ENCODE measurements around the gene AUTS2.

The AUTS2 gene

GRCh38 chr7:70271617-70272081 lies 673.4 kb downstream of the AUTS2 start (continued):
- TF ChIP-seq ZNF23 (tag by site-specific recombination; IDR thresholded peaks at IDR 0.05; ENCODE audit: borderline replicate concordance) = no peak
- TF ChIP-seq ZNF585B (tag by site-specific recombination; IDR thresholded peaks at IDR 0.05) = no peak
- no peak for TF ChIP-seq ZNF580 (tag by site-specific recombination; IDR thresholded peaks at IDR 0.05)
- TF ChIP-seq ZNF133 (tag by site-specific recombination; IDR thresholded peaks at IDR 0.05) = no peak
- TF ChIP-seq ZNF837 (tag by site-specific recombination; IDR thresholded peaks at IDR 0.05) = no peak
- peak; percentile 16; the same call in 1 of the 2 replicates for TF ChIP-seq ZNF664 (tag by site-specific recombination; IDR thresholded peaks at IDR 0.05)
- no peak; the same call in 1 of the 2 replicates for TF ChIP-seq TRIM28 (IDR thresholded peaks at IDR 0.05; ENCODE audit: borderline replicate concordance, low read length)
- TF ChIP-seq, protein P1, sequence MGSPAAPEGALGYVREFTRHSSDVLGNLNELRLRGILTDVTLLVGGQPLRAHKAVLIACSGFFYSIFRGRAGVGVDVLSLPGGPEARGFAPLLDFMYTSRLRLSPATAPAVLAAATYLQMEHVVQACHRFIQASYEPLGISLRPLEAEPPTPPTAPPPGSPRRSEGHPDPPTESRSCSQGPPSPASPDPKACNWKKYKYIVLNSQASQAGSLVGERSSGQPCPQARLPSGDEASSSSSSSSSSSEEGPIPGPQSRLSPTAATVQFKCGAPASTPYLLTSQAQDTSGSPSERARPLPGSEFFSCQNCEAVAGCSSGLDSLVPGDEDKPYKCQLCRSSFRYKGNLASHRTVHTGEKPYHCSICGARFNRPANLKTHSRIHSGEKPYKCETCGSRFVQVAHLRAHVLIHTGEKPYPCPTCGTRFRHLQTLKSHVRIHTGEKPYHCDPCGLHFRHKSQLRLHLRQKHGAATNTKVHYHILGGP (tag by site-specific recombination; IDR thresholded peaks at IDR 0.05) = no peak
- no peak for TF ChIP-seq ZNF16 (tag by site-specific recombination; IDR thresholded peaks at IDR 0.05; ENCODE audit: low read depth)
- no peak for TF ChIP-seq ZNF112 (tag by site-specific recombination; IDR thresholded peaks at IDR 0.05)
- TF ChIP-seq, protein P2, sequence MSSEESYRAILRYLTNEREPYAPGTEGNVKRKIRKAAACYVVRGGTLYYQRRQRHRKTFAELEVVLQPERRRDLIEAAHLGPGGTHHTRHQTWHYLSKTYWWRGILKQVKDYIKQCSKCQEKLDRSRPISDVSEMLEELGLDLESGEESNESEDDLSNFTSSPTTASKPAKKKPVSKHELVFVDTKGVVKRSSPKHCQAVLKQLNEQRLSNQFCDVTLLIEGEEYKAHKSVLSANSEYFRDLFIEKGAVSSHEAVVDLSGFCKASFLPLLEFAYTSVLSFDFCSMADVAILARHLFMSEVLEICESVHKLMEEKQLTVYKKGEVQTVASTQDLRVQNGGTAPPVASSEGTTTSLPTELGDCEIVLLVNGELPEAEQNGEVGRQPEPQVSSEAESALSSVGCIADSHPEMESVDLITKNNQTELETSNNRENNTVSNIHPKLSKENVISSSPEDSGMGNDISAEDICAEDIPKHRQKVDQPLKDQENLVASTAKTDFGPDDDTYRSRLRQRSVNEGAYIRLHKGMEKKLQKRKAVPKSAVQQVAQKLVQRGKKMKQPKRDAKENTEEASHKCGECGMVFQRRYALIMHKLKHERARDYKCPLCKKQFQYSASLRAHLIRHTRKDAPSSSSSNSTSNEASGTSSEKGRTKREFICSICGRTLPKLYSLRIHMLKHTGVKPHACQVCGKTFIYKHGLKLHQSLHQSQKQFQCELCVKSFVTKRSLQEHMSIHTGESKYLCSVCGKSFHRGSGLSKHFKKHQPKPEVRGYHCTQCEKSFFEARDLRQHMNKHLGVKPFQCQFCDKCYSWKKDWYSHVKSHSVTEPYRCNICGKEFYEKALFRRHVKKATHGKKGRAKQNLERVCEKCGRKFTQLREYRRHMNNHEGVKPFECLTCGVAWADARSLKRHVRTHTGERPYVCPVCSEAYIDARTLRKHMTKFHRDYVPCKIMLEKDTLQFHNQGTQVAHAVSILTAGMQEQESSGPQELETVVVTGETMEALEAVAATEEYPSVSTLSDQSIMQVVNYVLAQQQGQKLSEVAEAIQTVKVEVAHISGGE (tag by site-specific recombination; conservative IDR thresholded peaks at IDR 0.05; ENCODE audit: low read depth) = no peak
- TF ChIP-seq ZNF549 (tag by site-specific recombination; IDR thresholded peaks at IDR 0.05) = no peak
- TF ChIP-seq ZNF530 (tag by site-specific recombination; IDR thresholded peaks at IDR 0.05; ENCODE audit: low read depth) = no peak
- 0 out of 2 replicates have a peak, but pooled peaks have one; percentile 28 for TF ChIP-seq KLF8 (tag by site-specific recombination; IDR thresholded peaks at IDR 0.05)
- TF ChIP-seq, protein P3, sequence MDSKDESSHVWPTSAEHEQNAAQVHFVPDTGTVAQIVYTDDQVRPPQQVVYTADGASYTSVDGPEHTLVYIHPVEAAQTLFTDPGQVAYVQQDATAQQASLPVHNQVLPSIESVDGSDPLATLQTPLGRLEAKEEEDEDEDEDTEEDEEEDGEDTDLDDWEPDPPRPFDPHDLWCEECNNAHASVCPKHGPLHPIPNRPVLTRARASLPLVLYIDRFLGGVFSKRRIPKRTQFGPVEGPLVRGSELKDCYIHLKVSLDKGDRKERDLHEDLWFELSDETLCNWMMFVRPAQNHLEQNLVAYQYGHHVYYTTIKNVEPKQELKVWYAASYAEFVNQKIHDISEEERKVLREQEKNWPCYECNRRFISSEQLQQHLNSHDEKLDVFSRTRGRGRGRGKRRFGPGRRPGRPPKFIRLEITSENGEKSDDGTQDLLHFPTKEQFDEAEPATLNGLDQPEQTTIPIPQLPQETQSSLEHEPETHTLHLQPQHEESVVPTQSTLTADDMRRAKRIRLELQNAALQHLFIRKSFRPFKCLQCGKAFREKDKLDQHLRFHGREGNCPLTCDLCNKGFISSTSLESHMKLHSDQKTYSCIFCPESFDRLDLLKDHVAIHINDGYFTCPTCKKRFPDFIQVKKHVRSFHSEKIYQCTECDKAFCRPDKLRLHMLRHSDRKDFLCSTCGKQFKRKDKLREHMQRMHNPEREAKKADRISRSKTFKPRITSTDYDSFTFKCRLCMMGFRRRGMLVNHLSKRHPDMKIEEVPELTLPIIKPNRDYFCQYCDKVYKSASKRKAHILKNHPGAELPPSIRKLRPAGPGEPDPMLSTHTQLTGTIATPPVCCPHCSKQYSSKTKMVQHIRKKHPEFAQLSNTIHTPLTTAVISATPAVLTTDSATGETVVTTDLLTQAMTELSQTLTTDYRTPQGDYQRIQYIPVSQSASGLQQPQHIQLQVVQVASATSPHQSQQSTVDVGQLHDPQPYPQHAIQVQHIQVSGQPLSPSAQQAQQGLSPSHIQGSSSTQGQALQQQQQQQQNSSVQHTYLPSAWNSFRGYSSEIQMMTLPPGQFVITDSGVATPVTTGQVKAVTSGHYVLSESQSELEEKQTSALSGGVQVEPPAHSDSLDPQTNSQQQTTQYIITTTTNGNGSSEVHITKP (tag by site-specific recombination; IDR thresholded peaks at IDR 0.05) = no peak
- peak; percentile 89 for TF ChIP-seq FEZF1 (tag by site-specific recombination; IDR thresholded peaks at IDR 0.05)
- no peak for TF ChIP-seq ZFHX2 (tag by site-specific recombination; conservative IDR thresholded peaks at IDR 0.05)
- TF ChIP-seq ZNF701 (tag by site-specific recombination; IDR thresholded peaks at IDR 0.05) = no peak
- TF ChIP-seq GLIS2 (tag by site-specific recombination; IDR thresholded peaks at IDR 0.05) = no peak
- TF ChIP-seq, protein P4, sequence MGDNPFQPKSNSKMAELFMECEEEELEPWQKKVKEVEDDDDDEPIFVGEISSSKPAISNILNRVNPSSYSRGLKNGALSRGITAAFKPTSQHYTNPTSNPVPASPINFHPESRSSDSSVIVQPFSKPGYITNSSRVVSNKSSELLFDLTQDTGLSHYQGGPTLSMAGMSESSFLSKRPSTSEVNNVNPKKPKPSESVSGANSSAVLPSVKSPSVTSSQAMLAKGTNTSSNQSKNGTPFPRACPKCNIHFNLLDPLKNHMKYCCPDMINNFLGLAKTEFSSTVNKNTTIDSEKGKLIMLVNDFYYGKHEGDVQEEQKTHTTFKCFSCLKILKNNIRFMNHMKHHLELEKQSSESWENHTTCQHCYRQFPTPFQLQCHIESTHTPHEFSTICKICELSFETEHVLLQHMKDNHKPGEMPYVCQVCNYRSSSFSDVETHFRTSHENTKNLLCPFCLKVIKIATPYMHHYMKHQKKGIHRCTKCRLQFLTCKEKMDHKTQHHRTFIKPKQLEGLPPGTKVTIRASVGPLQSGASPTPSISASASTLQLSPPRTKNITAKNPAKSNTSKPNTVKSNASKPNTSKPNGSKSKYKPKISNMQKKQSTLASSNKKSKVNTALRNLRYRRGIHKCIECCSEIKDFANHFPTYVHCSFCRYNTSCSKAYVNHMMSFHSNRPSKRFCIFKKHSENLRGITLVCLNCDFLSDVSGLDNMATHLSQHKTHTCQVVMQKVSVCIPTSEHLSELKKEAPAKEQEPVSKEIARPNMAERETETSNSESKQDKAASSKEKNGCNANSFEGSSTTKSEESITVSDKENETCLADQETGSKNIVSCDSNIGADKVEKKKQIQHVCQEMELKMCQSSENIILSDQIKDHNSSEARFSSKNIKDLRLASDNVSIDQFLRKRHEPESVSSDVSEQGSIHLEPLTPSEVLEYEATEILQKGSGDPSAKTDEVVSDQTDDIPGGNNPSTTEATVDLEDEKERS (tag by site-specific recombination; IDR thresholded peaks at IDR 0.05) = no peak
- TF ChIP-seq ZNF785 (tag by site-specific recombination; IDR thresholded peaks at IDR 0.05) = no peak
- TF ChIP-seq RBAK (tag by site-specific recombination; IDR thresholded peaks at IDR 0.05) = no peak
- no peak for TF ChIP-seq ZBTB20 (tag by site-specific recombination; IDR thresholded peaks at IDR 0.05)
- TF ChIP-seq ZNF311 (tag by site-specific recombination; IDR thresholded peaks at IDR 0.05; ENCODE audit: borderline replicate concordance) = no peak
- TF ChIP-seq ZNF19 (tag by site-specific recombination; IDR thresholded peaks at IDR 0.05; ENCODE audit: low read depth) = no peak
- no peak for TF ChIP-seq KLF17 (tag by site-specific recombination; IDR thresholded peaks at IDR 0.05)
- TF ChIP-seq ZNF843 (tag by site-specific recombination; IDR thresholded peaks at IDR 0.05) = peak; percentile 92
